ENCODE results near the gene KPTN. TPM values are rescaled to one million over a fixed set of nuclear protein-coding genes. Genes with fewer than 3 reads are reported as not detected.

Gene KPTN
- total RNA-seq, 1 experiment from 2014 or later, result 8.0 TPM

DNA sequence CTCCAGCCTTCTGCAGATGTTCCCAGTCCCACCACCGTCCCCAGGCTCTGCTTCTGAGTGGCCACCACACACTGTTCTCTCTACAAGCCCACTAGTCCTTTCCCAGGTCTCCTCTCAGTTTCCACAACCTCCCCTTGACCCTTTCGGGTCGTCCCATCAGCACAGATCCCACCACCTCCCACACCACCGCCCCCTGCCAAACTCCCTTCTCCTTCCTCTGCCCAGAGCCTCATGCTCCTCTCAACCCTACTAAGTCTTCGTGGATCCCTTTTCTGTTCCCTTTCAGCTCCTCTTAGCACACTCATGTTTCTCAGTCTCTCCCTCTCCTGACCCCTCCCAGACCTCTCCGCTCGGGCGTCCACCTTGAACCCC, 28.9 kb upstream of the KPTN start:
- no peaks in the 10 kb centered on the region for H3F3A ChIP-seq (ENCODE audit: low read length, unreplicated experiment)
- ChIA-PET POLR2A (ENCODE audit: unreplicated experiment) (no interaction called here), CTCF (no interaction called here)
- no peaks in the 10 kb centered on the region for H3K36me3 ChIP-seq (ENCODE audit: low read depth, low read length)
- H3K4me3 ChIP-seq (ENCODE audit: low read length), result peak overlapping the region; percentile 95
- peak overlapping the region; percentile 93 for H3K4me2 ChIP-seq (ENCODE audit: low read length)
- no TSS peak for BruUV-seq (replicated peaks)
- peak overlapping the region; percentile 93 for H3K9ac ChIP-seq (ENCODE audit: low read length)
- H3K4me1 ChIP-seq (ENCODE audit: insufficient read depth, low read length), result peaks cover 35% of the 10 kb centered on the region
- no peak overlapping the region for H3K27ac ChIP-seq (ENCODE audit: low read length)
- H3K27me3 ChIP-seq (ENCODE audit: low read length), result no peaks in the 10 kb centered on the region
- no peaks in the 10 kb centered on the region for H3K9me2 ChIP-seq (replicated peaks; ENCODE audit: low read length)
- ATAC-seq (no peak), DNase-seq (no peak)
- no peak for TF ChIP-seq EZH2 (IDR thresholded peaks at IDR 0.05; ENCODE audit: low read length, unreplicated experiment)
- no peak for TF ChIP-seq EZH2phosphoT487 (IDR thresholded peaks at IDR 0.05; ENCODE audit: borderline replicate concordance, low read length)
- TF ChIP-seq, protein P1, sequence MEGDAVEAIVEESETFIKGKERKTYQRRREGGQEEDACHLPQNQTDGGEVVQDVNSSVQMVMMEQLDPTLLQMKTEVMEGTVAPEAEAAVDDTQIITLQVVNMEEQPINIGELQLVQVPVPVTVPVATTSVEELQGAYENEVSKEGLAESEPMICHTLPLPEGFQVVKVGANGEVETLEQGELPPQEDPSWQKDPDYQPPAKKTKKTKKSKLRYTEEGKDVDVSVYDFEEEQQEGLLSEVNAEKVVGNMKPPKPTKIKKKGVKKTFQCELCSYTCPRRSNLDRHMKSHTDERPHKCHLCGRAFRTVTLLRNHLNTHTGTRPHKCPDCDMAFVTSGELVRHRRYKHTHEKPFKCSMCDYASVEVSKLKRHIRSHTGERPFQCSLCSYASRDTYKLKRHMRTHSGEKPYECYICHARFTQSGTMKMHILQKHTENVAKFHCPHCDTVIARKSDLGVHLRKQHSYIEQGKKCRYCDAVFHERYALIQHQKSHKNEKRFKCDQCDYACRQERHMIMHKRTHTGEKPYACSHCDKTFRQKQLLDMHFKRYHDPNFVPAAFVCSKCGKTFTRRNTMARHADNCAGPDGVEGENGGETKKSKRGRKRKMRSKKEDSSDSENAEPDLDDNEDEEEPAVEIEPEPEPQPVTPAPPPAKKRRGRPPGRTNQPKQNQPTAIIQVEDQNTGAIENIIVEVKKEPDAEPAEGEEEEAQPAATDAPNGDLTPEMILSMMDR (conservative IDR thresholded peaks at IDR 0.05; ENCODE audit: low read depth, low read length), result no peak
- intact Hi-C loops (cut with micrococcal nuclease), result loop anchor here (10.0 kb wide), 2 partner anchors 78 to 182 kb away; no protein-coding TSS in a partner anchor
- H2AFZ ChIP-seq (ENCODE audit: low read length), result no peak overlapping the region
- H3K79me2 ChIP-seq (ENCODE audit: low read length), result peaks cover 68% of the 10 kb centered on the region
- H4K20me1 ChIP-seq (ENCODE audit: low read length), result peaks cover 19% of the 10 kb centered on the region; the same call in 1 of the 2 replicates
- no peaks in the 10 kb centered on the region for H3K9me3 ChIP-seq (ENCODE audit: low read length)

DNA sequence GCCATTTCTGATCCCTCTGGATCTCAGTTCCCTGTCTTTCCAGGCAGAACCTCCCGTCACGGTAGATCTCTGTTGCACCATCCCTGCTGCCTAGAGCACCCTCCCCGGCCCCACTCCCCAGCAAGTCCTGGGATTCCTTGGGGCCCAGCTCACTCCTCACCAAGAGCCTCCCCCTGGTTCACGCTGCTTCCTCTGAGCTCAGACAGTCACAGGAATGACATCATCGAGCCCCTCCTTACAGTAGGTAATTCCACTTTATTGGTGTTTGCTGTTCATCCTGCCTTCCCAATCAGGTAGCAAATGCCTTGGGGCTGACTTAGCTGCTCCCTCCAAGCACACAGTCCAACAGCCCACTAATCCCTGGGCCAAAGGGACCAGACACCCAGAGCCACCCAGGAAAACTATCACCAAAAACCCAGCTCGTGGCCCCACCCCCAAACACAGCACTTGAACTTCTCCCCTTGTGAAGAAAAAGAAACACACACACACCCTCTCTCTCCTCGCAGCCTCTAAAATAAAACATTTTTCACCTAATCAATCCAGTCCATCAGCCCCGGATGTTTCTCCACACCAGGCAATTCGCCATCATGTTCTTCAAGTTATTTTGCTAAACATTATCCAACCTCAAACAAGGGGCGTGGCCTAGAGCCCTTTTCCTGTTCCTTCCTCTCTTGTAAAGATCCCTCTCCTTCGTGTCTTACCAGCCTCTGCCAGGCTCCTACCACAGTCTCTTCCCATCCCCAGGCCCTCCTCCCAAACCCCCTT, 28.3 kb upstream of the KPTN start:
- peak overlapping the region; percentile 93; the same call in 1 of the 2 replicates for H3K9ac ChIP-seq (ENCODE audit: low read length)
- peak; percentile 37 for DNase-seq
- peak overlapping the region; percentile 93 for H3K4me2 ChIP-seq (ENCODE audit: low read length)
- H4K20me1 ChIP-seq (ENCODE audit: low read length), result peaks cover 19% of the 10 kb centered on the region; the same call in 1 of the 2 replicates
- H3K79me2 ChIP-seq (ENCODE audit: low read length), result peaks cover 74% of the 10 kb centered on the region
- H3K4me3 ChIP-seq (ENCODE audit: low read length), result peak overlapping the region; percentile 95
- H3K9me3 ChIP-seq (ENCODE audit: low read length), result no peaks in the 10 kb centered on the region
- no peak overlapping the region for H2AFZ ChIP-seq (ENCODE audit: low read length)
- no peaks in the 10 kb centered on the region for H3K27me3 ChIP-seq (ENCODE audit: low read length)
- H3F3A ChIP-seq (ENCODE audit: low read length, unreplicated experiment), result no peaks in the 10 kb centered on the region
- H3K4me1 ChIP-seq (ENCODE audit: insufficient read depth, low read length), result peaks cover 35% of the 10 kb centered on the region
- no peaks in the 10 kb centered on the region for H3K9me2 ChIP-seq (replicated peaks; ENCODE audit: low read length)
- TF ChIP-seq EZH2phosphoT487 (IDR thresholded peaks at IDR 0.05; ENCODE audit: borderline replicate concordance, low read length) (no peak), EZH2 (IDR thresholded peaks at IDR 0.05; ENCODE audit: low read length, unreplicated experiment) (no peak)
- TF ChIP-seq, protein P1 (conservative IDR thresholded peaks at IDR 0.05; ENCODE audit: low read depth, low read length), result no peak
- ATAC-seq, result no peak
- ChIA-PET CTCF (no interaction called here), POLR2A (ENCODE audit: unreplicated experiment) (interaction anchor here (0.6 kb wide), 1 partner anchor 79 kb away, joined by 5 read pairs; no protein-coding TSS in a partner anchor)
- BruUV-seq (replicated peaks), result no TSS peak
- intact Hi-C loops (cut with micrococcal nuclease), result loop anchor here (10.0 kb wide), 2 partner anchors 78 to 182 kb away; no protein-coding TSS in a partner anchor
- no peaks in the 10 kb centered on the region for H3K36me3 ChIP-seq (ENCODE audit: low read depth, low read length)
- H3K27ac ChIP-seq (ENCODE audit: low read length), result no peak overlapping the region

DNA sequence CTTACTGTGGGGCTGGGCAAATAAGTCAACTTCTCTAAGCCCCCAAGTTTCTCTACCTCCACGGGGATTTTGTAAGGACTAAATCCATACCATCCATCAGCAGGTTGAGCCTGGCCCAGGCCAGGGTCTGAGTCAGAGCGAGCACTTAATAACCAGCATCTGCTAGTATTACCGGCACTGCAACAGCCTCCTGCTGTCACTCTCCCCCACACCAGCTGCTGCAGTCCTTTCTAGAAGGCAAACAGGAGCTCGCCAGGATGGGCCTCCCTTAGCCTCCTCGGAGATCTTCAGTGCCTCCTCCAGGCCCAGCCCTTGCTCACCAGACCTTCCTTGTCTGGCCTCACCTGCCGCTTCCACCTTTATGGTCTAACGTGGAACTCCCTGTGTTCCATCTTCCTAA, 27.7 kb upstream of the KPTN start:
- Histone ChIP-seq H3K4me2 (ENCODE audit: low read length) (peak overlapping the region; percentile 93; the same call in 1 of the 2 replicates), H3K36me3 (ENCODE audit: low read depth, low read length) (no peaks in the 10 kb centered on the region), H3F3A (ENCODE audit: low read length, unreplicated experiment) (no peaks in the 10 kb centered on the region), H3K9me2 (replicated peaks; ENCODE audit: low read length) (no peaks in the 10 kb centered on the region), H3K4me3 (ENCODE audit: low read length) (no peak overlapping the region), H3K79me2 (ENCODE audit: low read length) (peaks cover 78% of the 10 kb centered on the region), H3K9ac (ENCODE audit: low read length) (no peak overlapping the region), H3K27me3 (ENCODE audit: low read length) (no peaks in the 10 kb centered on the region), H2AFZ (ENCODE audit: low read length) (no peak overlapping the region), H4K20me1 (ENCODE audit: low read length) (peaks cover 19% of the 10 kb centered on the region; the same call in 1 of the 2 replicates), H3K4me1 (ENCODE audit: insufficient read depth, low read length) (peaks cover 35% of the 10 kb centered on the region), H3K27ac (ENCODE audit: low read length) (no peak overlapping the region), H3K9me3 (ENCODE audit: low read length) (no peaks in the 10 kb centered on the region)
- POLR2A ChIA-PET (ENCODE audit: unreplicated experiment), result no interaction called here
- DNase-seq, result no peak
- intact Hi-C loops (cut with micrococcal nuclease), result loop anchor here (10.0 kb wide), 2 partner anchors 77 to 183 kb away; no protein-coding TSS in a partner anchor
- ATAC-seq, result no peak
- no TSS peak for BruUV-seq (replicated peaks)
- CTCF ChIA-PET, result no interaction called here
- TF ChIP-seq, protein P1 (conservative IDR thresholded peaks at IDR 0.05; ENCODE audit: low read depth, low read length), result no peak
- TF ChIP-seq EZH2phosphoT487 (IDR thresholded peaks at IDR 0.05; ENCODE audit: borderline replicate concordance, low read length) (no peak), EZH2 (IDR thresholded peaks at IDR 0.05; ENCODE audit: low read length, unreplicated experiment) (no peak)

All from PC-3 (cell line).